SK-N-SH (cell line): ENCODE measurements around the gene CA9. TPM values are rescaled to one million over a fixed set of nuclear protein-coding genes. Genes with fewer than 3 reads are reported as not detected.

Experiments
- CTCF ChIA-PET: fragments of 300-600, 350-600 bp; formaldehyde crosslinking; extraction: SDS; loops from one replicate; lab custom pipeline; 2021; lab: Yijun Ruan, JAX
- POLR2A ChIA-PET: fragments of 350-600 bp; sonication (Branson Sonifier 250); formaldehyde crosslinking; extraction: SDS; loops from one replicate; lab custom pipeline; 2020; ENCODE audit warnings: antibody characterized with exemption, inconsistent platforms; lab: Yijun Ruan, JAX
- DNase-seq: peaks from one replicate; pipeline ENCODE4 v3.0.0; 2012
- H2AFZ ChIP-seq: fragments of 200-600 bp; sonication (generic); 2 replicates; pipeline ENCODE4 v1.8.1; 2016; ENCODE audit warnings: antibody characterized with exemption, mild to moderate bottlenecking, low read depth
- H3F3A ChIP-seq: fragments of 200-600 bp; sonication (generic); replicated peaks from 2 replicates; pipeline ENCODE3; 2016; ENCODE audit warnings: antibody characterized with exemption, mild to moderate bottlenecking; ENCODE audit not compliant: insufficient read depth
- H3K27ac ChIP-seq, 2 experiments: fragments of 200-500 bp in 1 of 2; fragments of 200-600 bp in 1 of 2; sonication (Bioruptor generic) in 1 of 2; sonication (generic), shearing (Covaris generic) in 1 of 2; 2 replicates each; pipeline versions ENCODE4 v1.5.1 to v1.6.1; 2014 to 2016; ENCODE audit warnings: low read depth in 2 of 2, inconsistent platforms in 1 of 2, low read length in 1 of 2, mild to moderate bottlenecking in 1 of 2, mixed read lengths in 1 of 2
- H3K27me3 ChIP-seq: fragments of 200-600 bp; sonication (generic), shearing (Covaris generic); 2 replicates; pipeline ENCODE4 v1.6.1; 2016; ENCODE audit warnings: mixed run types; ENCODE audit not compliant: insufficient read depth
- H3K36me3 ChIP-seq, 2 experiments: fragments of 200-500 bp in 1 of 2; fragments of 200-600 bp in 1 of 2; sonication (Bioruptor generic) in 1 of 2; sonication (generic) in 1 of 2; replicated peaks in 1 of 2; 2 replicates each; pipeline versions ENCODE3 to v1.5.1; 2014 to 2016; ENCODE audit warnings: low read length in 1 of 2, mild to moderate bottlenecking in 1 of 2; ENCODE audit not compliant: insufficient read depth in 2 of 2, control insufficient read depth in 1 of 2
- H3K4me1 ChIP-seq, 2 experiments: fragments of 200-500 bp in 1 of 2; fragments of 200-600 bp in 1 of 2; sonication (Bioruptor generic) in 1 of 2; sonication (generic), shearing (Covaris generic) in 1 of 2; 2 replicates each; pipeline versions ENCODE4 v1.5.1 to v1.6.1; 2014 to 2016; ENCODE audit warnings: low read depth in 1 of 2, low read length in 1 of 2, mixed run types in 1 of 2; ENCODE audit not compliant: insufficient read depth in 2 of 2, control insufficient read depth in 1 of 2
- H3K4me2 ChIP-seq: fragments of 200-600 bp; sonication (generic), shearing (Covaris generic); 2 replicates; pipeline ENCODE4 v1.6.1; 2017; ENCODE audit warnings: mixed run types
- H3K4me3 ChIP-seq, 2 experiments: fragments of 200-500 bp in 1 of 2; fragments of 200-600 bp in 1 of 2; sonication (Bioruptor generic) in 1 of 2; sonication (generic), shearing (Covaris generic) in 1 of 2; 2 replicates each; pipeline versions ENCODE4 v1.5.1 to v1.8.1; 2014 to 2016; ENCODE audit warnings: low read depth in 2 of 2, inconsistent platforms in 1 of 2, low read length in 1 of 2, mild to moderate bottlenecking in 1 of 2, mixed read lengths in 1 of 2, moderate library complexity in 1 of 2
- H3K79me2 ChIP-seq: fragments of 200-600 bp; sonication (generic); 2 replicates; pipeline ENCODE4 v1.8.1; 2017; ENCODE audit warnings: mild to moderate bottlenecking; ENCODE audit not compliant: insufficient read depth
- H3K9ac ChIP-seq: fragments of 200-600 bp; sonication (generic); 2 replicates; pipeline ENCODE4 v1.6.1; 2017; ENCODE audit warnings: mixed run types
- H3K9me2 ChIP-seq: fragments of 200-600 bp; sonication (generic); 2 replicates; pipeline ENCODE4 v1.6.1; 2017; ENCODE audit warnings: mixed run types
- H3K9me3 ChIP-seq: fragments of 200-600 bp; sonication (generic); 2 replicates; pipeline ENCODE4 v1.6.1; 2017; ENCODE audit warnings: mixed run types, mild to moderate bottlenecking, moderate library complexity
- H4K20me1 ChIP-seq: fragments of 200-600 bp; sonication (generic); 2 replicates; pipeline ENCODE4 v1.6.1; 2017; ENCODE audit warnings: mild to moderate bottlenecking, mixed run types; ENCODE audit not compliant: insufficient read depth
- CHD2 ChIP-seq: fragments of 150-350 bp; IDR thresholded peaks from 2 replicates; pipeline ENCODE4 v1.6.1; 2018; ENCODE audit warnings: low read length; ENCODE audit not compliant: partially characterized antibody
- CTCF ChIP-seq: fragments of 200-600 bp; sonication (generic); IDR thresholded peaks from 2 replicates; pipeline ENCODE4 v1.6.1; 2017; ENCODE audit warnings: antibody characterized with exemption, mild to moderate bottlenecking, moderate library complexity
- ELF1 ChIP-seq: IDR thresholded peaks from 2 replicates; pipeline ENCODE4 v1.4.0; 2012
- FOSL2 ChIP-seq: IDR thresholded peaks from 2 replicates; pipeline ENCODE4 v1.4.0; 2012; ENCODE audit warnings: low read depth, mild to moderate bottlenecking, moderate library complexity, borderline replicate concordance
- GABPA ChIP-seq: IDR thresholded peaks from 2 replicates; pipeline ENCODE4 v1.4.0; 2012; ENCODE audit warnings: low read depth, mild to moderate bottlenecking
- GATA2 ChIP-seq: sonication (generic); formaldehyde crosslinking; IDR thresholded peaks from 2 replicates; pipeline ENCODE4 v1.5.0; 2020; ENCODE audit warnings: mild to moderate bottlenecking, missing genetic modification reagents
- MEF2A ChIP-seq: IDR thresholded peaks from 2 replicates; pipeline ENCODE4 v1.4.0; 2012; ENCODE audit warnings: low read depth, borderline replicate concordance
- MXI1 ChIP-seq: IDR thresholded peaks from 2 replicates; pipeline ENCODE4 v1.6.1; 2012; ENCODE audit warnings: mild to moderate bottlenecking, low read depth, low read length, improper control_type of control experiment
- NFIC ChIP-seq: IDR thresholded peaks from 2 replicates; pipeline ENCODE4 v1.4.0; 2012; ENCODE audit warnings: borderline replicate concordance
- POLR2AphosphoS5 ChIP-seq: IDR thresholded peaks from 2 replicates; pipeline ENCODE4 v1.6.1; 2012; ENCODE audit warnings: low read depth, low read length
- RFX5 ChIP-seq: IDR thresholded peaks from 2 replicates; pipeline ENCODE4 v1.6.1; 2012; ENCODE audit warnings: mild to moderate bottlenecking, improper control_type of control experiment, low read length
- SMC3 ChIP-seq: IDR thresholded peaks from 2 replicates; pipeline ENCODE4 v1.6.1; 2012; ENCODE audit warnings: low read depth, low read length, improper control_type of control experiment
- TAF1 ChIP-seq: IDR thresholded peaks from 2 replicates; pipeline ENCODE4 v1.6.1; 2012; ENCODE audit warnings: low read depth, mild to moderate bottlenecking, low read length, moderate library complexity, borderline replicate concordance
- TEAD4 ChIP-seq: IDR thresholded peaks from 2 replicates; pipeline ENCODE4 v1.4.0; 2012; ENCODE audit warnings: mild to moderate bottlenecking, borderline replicate concordance; ENCODE audit not compliant: insufficient read depth
- WGBS: methylation state at CpG from one replicate; pipeline ENCODE4 v1.1.6; 2017; ENCODE audit warnings: low lambda C conversion rate; 5-methylcytosine and 5-hydroxymethylcytosine counted together
- polyA plus RNA-seq, 3 experiments: library from polyadenylated mRNA; depleted of rRNA; stranded (reverse); fragments of >200 nt; gene quantifications; 2 replicates each; pipeline ENCODE4 v1.2.3, GENCODE V29; 2012
- TF ChIP-seq, protein P1 (sequence below): IDR thresholded peaks from 2 replicates; pipeline ENCODE4 v1.4.0; 2012; ENCODE audit warnings: low read depth, borderline replicate concordance

CA9 gene
- polyA plus RNA-seq, 1 of the 3 experiments (the other 2 are of a cell fraction): 1.4 TPM

GRCh38 chr9:35710818-35711500 is 37.2 kb downstream of the CA9 start (continued):
- no peak for TF ChIP-seq GABPA

GRCh38 chr9:35711501-35712428 is 38.0 kb downstream of the CA9 start:
- TF ChIP-seq MEF2A (no peak), CTCF (no peak), GATA2 (CRISPR knock-in tag) (no peak), RFX5 (no peak), TAF1 (no peak), POLR2AphosphoS5 (no peak), ELF1 (no peak), GABPA (no peak), MXI1 (no peak), CHD2 (no peak), NFIC (no peak), TEAD4 (no peak), SMC3 (no peak), FOSL2 (no peak)
- TF ChIP-seq, protein P1, sequence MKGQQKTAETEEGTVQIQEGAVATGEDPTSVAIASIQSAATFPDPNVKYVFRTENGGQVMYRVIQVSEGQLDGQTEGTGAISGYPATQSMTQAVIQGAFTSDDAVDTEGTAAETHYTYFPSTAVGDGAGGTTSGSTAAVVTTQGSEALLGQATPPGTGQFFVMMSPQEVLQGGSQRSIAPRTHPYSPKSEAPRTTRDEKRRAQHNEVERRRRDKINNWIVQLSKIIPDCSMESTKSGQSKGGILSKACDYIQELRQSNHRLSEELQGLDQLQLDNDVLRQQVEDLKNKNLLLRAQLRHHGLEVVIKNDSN: no peak
- TF ChIP-seq, all 33 proteins: peak for 0
- POLR2A ChIA-PET: no interaction called here
- Histone ChIP-seq H3K4me1 (no peaks in the 10 kb centered on the region), H3K9ac (no peak overlapping the region), H3K27me3 (no peaks in the 10 kb centered on the region), H3K4me2 (no peak overlapping the region), H3K9me2 (no peaks in the 10 kb centered on the region), H3K4me3 (no peak overlapping the region), H3F3A (peaks cover 11% of the 10 kb centered on the region), H2AFZ (no peak overlapping the region), H4K20me1 (no peaks in the 10 kb centered on the region), H3K36me3 (peaks cover 70 to 84% of the 10 kb centered on the region in 2 experiments), H3K27ac (no peak overlapping the region), H3K79me2 (no peaks in the 10 kb centered on the region; the same call in 1 of the 2 replicates), H3K9me3 (no peaks in the 10 kb centered on the region)
- 89% methylated on average over 21 of the region's 21 CpGs for WGBS
- DNase-seq: no peak
- CTCF ChIA-PET: interaction anchor here (0.7 to 19.9 kb wide), 8 partner anchors 16 to 158 kb away, joined by 3 to 183 read pairs (median 4); partner anchors contain the start of genes CREB3 and TLN1
